ENCODE measurements around the gene CDK12.
A peak's percentile ranks its signal among the peaks of the same experiment; 100 is the strongest.

DNA sequence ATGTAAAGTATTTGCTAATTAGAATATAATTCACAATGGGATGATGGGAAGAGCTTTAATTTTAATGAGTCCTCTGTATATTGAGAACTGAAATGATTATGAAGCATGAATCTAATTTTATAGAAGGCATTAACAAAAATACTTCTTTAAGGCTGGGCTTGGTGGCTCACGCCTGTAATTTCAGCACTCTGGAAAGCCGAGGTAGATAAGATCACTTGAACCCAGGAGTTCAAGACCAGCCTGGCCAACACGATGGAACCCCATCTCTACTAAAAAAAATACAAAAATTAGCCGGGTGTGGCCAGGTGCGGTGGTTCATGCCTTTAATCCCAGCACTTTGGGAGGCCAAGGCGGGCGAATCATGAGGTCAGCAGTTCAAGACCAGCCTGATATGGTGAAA lies 12.0 kb downstream of the CDK12 start:
- no peak for TF ChIP-seq PBX2 (CRISPR knock-in tag; IDR thresholded peaks at IDR 0.05; ENCODE audit: low read depth)
- no peak for TF ChIP-seq PBX2 (tag; conservative IDR thresholded peaks at IDR 0.05; ENCODE audit: low read depth)
- no peak for TF ChIP-seq ZBTB7A (IDR thresholded peaks at IDR 0.05; ENCODE audit: borderline replicate concordance, control insufficient read depth, low read depth, low read length)
- TF ChIP-seq EZH2 (IDR thresholded peaks at IDR 0.05; ENCODE audit: borderline replicate concordance, low read depth, low read length): no peak
- no peak for TF ChIP-seq CREB1 (IDR thresholded peaks at IDR 0.05)
- TF ChIP-seq CREB1 (CRISPR knock-in tag; IDR thresholded peaks at IDR 0.05): no peak
- TF ChIP-seq ZHX1 (conservative IDR thresholded peaks at IDR 0.05; ENCODE audit: low read length): no peak
- TF ChIP-seq, protein P1, sequence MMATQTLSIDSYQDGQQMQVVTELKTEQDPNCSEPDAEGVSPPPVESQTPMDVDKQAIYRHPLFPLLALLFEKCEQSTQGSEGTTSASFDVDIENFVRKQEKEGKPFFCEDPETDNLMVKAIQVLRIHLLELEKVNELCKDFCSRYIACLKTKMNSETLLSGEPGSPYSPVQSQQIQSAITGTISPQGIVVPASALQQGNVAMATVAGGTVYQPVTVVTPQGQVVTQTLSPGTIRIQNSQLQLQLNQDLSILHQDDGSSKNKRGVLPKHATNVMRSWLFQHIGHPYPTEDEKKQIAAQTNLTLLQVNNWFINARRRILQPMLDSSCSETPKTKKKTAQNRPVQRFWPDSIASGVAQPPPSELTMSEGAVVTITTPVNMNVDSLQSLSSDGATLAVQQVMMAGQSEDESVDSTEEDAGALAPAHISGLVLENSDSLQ (IDR thresholded peaks at IDR 0.05): no peak
- TF ChIP-seq, protein P2, sequence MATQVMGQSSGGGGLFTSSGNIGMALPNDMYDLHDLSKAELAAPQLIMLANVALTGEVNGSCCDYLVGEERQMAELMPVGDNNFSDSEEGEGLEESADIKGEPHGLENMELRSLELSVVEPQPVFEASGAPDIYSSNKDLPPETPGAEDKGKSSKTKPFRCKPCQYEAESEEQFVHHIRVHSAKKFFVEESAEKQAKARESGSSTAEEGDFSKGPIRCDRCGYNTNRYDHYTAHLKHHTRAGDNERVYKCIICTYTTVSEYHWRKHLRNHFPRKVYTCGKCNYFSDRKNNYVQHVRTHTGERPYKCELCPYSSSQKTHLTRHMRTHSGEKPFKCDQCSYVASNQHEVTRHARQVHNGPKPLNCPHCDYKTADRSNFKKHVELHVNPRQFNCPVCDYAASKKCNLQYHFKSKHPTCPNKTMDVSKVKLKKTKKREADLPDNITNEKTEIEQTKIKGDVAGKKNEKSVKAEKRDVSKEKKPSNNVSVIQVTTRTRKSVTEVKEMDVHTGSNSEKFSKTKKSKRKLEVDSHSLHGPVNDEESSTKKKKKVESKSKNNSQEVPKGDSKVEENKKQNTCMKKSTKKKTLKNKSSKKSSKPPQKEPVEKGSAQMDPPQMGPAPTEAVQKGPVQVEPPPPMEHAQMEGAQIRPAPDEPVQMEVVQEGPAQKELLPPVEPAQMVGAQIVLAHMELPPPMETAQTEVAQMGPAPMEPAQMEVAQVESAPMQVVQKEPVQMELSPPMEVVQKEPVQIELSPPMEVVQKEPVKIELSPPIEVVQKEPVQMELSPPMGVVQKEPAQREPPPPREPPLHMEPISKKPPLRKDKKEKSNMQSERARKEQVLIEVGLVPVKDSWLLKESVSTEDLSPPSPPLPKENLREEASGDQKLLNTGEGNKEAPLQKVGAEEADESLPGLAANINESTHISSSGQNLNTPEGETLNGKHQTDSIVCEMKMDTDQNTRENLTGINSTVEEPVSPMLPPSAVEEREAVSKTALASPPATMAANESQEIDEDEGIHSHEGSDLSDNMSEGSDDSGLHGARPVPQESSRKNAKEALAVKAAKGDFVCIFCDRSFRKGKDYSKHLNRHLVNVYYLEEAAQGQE (IDR thresholded peaks at IDR 0.05; ENCODE audit: borderline replicate concordance): peak; percentile 26; the same call in 1 of the 2 replicates
- TF ChIP-seq, protein P2 (CRISPR knock-in tag; IDR thresholded peaks at IDR 0.05; ENCODE audit: low read depth): no peak
- TF ChIP-seq JUND (IDR thresholded peaks at IDR 0.05; ENCODE audit: borderline replicate concordance, low read depth, low read length): no peak
- TF ChIP-seq JUND (tag; IDR thresholded peaks at IDR 0.05; ENCODE audit: borderline replicate concordance, low read depth, low read length): no peak
- TF ChIP-seq, protein P3, sequence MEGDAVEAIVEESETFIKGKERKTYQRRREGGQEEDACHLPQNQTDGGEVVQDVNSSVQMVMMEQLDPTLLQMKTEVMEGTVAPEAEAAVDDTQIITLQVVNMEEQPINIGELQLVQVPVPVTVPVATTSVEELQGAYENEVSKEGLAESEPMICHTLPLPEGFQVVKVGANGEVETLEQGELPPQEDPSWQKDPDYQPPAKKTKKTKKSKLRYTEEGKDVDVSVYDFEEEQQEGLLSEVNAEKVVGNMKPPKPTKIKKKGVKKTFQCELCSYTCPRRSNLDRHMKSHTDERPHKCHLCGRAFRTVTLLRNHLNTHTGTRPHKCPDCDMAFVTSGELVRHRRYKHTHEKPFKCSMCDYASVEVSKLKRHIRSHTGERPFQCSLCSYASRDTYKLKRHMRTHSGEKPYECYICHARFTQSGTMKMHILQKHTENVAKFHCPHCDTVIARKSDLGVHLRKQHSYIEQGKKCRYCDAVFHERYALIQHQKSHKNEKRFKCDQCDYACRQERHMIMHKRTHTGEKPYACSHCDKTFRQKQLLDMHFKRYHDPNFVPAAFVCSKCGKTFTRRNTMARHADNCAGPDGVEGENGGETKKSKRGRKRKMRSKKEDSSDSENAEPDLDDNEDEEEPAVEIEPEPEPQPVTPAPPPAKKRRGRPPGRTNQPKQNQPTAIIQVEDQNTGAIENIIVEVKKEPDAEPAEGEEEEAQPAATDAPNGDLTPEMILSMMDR (IDR thresholded peaks at IDR 0.05 in 2 of 3, conservative IDR thresholded peaks at IDR 0.05 in 1 of 3; ENCODE audit: insufficient read depth in 2 of 3, low read depth in 1 of 3, low read length in 3 of 3): no peak
- TF ChIP-seq ZNF121 (CRISPR knock-in tag; conservative IDR thresholded peaks at IDR 0.05): no peak

All from K562 (cell line).